H1 (cell line): ENCODE results near the gene GTPBP1. TPM values are rescaled to one million over a fixed set of nuclear protein-coding genes. Genes with fewer than 3 reads are reported as not detected.

Source experiments
- CHD2 ChIP-seq: IDR thresholded peaks from 2 replicates; pipeline ENCODE4 v1.6.1; 2012; ENCODE audit warnings: low read length, improper control_type of control experiment
- RXRA ChIP-seq: IDR thresholded peaks from 2 replicates; pipeline ENCODE4 v1.6.1; 2011; ENCODE audit warnings: low read depth, mild to moderate bottlenecking, low read length, moderate library complexity; ENCODE audit not compliant: insufficient read depth
- SRF ChIP-seq: IDR thresholded peaks from 2 replicates; pipeline ENCODE4 v1.6.1; 2011; ENCODE audit warnings: mild to moderate bottlenecking, low read depth, low read length, moderate library complexity
- polyA plus RNA-seq, 7 experiments: library from polyadenylated mRNA; depleted of rRNA in 3 of 7; stranded (reverse) in 5 of 7; unstranded in 2 of 7; fragments of >200 nt in 5 of 7; fragments of 200-250 nt in 2 of 7; gene quantifications; 1 replicate in 5 of 7; 2 replicates in 1 of 7; 4 replicates in 1 of 7; pipeline versions ENCODE4 v1.2.1 to v1.2.3, GENCODE V29; 2011 to 2013; ENCODE audit warnings: missing spikeins in 2 of 7, mixed read lengths in 2 of 7
- total RNA-seq: library from RNA; stranded (reverse); fragmentation: NEBNext Ultra II Directional; extraction: Animal tissue kit (Norgen Biotek cat#: 25700); gene quantifications from 2 replicates; pipeline ENCODE4 v1.2.1, GENCODE V29; 2021
- TF ChIP-seq, protein P1 (sequence below): fragments of 300-600 bp; sonication (generic); IDR thresholded peaks from 2 replicates; pipeline ENCODE4 v1.7.1; 2012; ENCODE audit warnings: low read length, moderate library complexity, mild to moderate bottlenecking, inconsistent platforms; ENCODE audit not compliant: insufficient replicate concordance
- TF ChIP-seq, protein P2 (sequence below): IDR thresholded peaks from 2 replicates; pipeline ENCODE4 v1.6.1; 2011; ENCODE audit warnings: low read length, improper control_type of control experiment
- TF ChIP-seq, protein P3 (sequence below): IDR thresholded peaks from 2 replicates; pipeline ENCODE4 v1.6.1; 2012; ENCODE audit warnings: inconsistent platforms

The GTPBP1 gene
- total and polyA plus RNA-seq, 2 of the 8 experiments (the other 6 are each of a cell fraction or from before 2014, with no cell fraction given): 53.1 to 91.8 TPM

DNA sequence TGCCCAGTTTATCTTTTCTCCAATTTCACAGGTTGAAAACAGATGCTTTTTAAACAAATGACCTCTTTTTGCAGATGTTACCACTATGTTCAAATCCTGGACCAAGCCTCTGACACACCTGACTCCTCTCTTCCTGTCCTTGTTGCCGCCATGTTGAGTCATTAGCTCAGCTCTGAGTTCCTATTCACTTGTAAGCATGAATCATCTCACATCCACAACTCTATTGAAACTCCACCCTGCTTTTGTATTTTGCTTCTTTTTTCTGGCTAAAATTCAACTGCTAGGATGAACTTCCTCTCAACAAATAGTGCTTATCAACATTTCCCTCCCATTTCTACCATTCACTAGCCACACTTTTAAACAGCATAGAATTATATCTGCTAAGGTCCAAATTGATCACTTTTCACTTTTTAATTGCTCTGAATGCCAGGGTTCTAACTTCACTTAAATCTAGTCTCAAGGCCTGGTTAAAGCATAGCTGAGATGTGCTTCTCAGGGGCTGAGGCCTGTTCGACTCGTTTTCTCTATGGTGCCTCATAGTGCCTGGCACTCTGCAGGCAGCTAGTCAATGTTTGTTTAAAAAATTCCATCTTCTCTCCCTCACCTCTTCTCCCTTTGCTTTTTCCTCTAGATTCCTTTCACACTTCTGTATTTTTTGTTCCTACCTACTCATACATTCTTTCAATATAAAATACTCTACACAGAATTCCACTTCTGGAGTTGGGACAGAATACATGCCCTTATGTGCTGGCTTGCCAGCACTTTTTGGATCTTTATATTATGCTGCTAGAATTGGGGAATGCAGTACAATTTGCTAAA lies 8.9 kb upstream of the GTPBP1 start (continued):
- TF ChIP-seq, protein P1, sequence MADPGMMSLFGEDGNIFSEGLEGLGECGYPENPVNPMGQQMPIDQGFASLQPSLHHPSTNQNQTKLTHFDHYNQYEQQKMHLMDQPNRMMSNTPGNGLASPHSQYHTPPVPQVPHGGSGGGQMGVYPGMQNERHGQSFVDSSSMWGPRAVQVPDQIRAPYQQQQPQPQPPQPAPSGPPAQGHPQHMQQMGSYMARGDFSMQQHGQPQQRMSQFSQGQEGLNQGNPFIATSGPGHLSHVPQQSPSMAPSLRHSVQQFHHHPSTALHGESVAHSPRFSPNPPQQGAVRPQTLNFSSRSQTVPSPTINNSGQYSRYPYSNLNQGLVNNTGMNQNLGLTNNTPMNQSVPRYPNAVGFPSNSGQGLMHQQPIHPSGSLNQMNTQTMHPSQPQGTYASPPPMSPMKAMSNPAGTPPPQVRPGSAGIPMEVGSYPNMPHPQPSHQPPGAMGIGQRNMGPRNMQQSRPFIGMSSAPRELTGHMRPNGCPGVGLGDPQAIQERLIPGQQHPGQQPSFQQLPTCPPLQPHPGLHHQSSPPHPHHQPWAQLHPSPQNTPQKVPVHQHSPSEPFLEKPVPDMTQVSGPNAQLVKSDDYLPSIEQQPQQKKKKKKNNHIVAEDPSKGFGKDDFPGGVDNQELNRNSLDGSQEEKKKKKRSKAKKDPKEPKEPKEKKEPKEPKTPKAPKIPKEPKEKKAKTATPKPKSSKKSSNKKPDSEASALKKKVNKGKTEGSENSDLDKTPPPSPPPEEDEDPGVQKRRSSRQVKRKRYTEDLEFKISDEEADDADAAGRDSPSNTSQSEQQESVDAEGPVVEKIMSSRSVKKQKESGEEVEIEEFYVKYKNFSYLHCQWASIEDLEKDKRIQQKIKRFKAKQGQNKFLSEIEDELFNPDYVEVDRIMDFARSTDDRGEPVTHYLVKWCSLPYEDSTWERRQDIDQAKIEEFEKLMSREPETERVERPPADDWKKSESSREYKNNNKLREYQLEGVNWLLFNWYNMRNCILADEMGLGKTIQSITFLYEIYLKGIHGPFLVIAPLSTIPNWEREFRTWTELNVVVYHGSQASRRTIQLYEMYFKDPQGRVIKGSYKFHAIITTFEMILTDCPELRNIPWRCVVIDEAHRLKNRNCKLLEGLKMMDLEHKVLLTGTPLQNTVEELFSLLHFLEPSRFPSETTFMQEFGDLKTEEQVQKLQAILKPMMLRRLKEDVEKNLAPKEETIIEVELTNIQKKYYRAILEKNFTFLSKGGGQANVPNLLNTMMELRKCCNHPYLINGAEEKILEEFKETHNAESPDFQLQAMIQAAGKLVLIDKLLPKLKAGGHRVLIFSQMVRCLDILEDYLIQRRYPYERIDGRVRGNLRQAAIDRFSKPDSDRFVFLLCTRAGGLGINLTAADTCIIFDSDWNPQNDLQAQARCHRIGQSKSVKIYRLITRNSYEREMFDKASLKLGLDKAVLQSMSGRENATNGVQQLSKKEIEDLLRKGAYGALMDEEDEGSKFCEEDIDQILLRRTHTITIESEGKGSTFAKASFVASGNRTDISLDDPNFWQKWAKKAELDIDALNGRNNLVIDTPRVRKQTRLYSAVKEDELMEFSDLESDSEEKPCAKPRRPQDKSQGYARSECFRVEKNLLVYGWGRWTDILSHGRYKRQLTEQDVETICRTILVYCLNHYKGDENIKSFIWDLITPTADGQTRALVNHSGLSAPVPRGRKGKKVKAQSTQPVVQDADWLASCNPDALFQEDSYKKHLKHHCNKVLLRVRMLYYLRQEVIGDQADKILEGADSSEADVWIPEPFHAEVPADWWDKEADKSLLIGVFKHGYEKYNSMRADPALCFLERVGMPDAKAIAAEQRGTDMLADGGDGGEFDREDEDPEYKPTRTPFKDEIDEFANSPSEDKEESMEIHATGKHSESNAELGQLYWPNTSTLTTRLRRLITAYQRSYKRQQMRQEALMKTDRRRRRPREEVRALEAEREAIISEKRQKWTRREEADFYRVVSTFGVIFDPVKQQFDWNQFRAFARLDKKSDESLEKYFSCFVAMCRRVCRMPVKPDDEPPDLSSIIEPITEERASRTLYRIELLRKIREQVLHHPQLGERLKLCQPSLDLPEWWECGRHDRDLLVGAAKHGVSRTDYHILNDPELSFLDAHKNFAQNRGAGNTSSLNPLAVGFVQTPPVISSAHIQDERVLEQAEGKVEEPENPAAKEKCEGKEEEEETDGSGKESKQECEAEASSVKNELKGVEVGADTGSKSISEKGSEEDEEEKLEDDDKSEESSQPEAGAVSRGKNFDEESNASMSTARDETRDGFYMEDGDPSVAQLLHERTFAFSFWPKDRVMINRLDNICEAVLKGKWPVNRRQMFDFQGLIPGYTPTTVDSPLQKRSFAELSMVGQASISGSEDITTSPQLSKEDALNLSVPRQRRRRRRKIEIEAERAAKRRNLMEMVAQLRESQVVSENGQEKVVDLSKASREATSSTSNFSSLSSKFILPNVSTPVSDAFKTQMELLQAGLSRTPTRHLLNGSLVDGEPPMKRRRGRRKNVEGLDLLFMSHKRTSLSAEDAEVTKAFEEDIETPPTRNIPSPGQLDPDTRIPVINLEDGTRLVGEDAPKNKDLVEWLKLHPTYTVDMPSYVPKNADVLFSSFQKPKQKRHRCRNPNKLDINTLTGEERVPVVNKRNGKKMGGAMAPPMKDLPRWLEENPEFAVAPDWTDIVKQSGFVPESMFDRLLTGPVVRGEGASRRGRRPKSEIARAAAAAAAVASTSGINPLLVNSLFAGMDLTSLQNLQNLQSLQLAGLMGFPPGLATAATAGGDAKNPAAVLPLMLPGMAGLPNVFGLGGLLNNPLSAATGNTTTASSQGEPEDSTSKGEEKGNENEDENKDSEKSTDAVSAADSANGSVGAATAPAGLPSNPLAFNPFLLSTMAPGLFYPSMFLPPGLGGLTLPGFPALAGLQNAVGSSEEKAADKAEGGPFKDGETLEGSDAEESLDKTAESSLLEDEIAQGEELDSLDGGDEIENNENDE: no peak
- no peak for TF ChIP-seq CHD2
- TF ChIP-seq, protein P2, sequence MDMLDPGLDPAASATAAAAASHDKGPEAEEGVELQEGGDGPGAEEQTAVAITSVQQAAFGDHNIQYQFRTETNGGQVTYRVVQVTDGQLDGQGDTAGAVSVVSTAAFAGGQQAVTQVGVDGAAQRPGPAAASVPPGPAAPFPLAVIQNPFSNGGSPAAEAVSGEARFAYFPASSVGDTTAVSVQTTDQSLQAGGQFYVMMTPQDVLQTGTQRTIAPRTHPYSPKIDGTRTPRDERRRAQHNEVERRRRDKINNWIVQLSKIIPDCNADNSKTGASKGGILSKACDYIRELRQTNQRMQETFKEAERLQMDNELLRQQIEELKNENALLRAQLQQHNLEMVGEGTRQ: no peak
- no peak for TF ChIP-seq RXRA
- TF ChIP-seq, protein P3, sequence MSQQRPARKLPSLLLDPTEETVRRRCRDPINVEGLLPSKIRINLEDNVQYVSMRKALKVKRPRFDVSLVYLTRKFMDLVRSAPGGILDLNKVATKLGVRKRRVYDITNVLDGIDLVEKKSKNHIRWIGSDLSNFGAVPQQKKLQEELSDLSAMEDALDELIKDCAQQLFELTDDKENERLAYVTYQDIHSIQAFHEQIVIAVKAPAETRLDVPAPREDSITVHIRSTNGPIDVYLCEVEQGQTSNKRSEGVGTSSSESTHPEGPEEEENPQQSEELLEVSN: no peak
- TF ChIP-seq SRF: no peak
